Suprapubic skin (tissue), 3 donors: Measurements from ENCODE around the gene AGTR1.

ENCODE experiments used
- CTCF ChIP-seq, 2 donors: fragments of 200-600 bp in 1 of 2; fragments of 450-650 bp in 1 of 2; sonication (generic) in 1 of 2; IDR thresholded peaks; one replicate each; pipeline ENCODE4 v1.5.1; 2016 to 2019; ENCODE audit warnings: antibody characterized with exemption in 2 of 2, mild to moderate bottlenecking in 1 of 2, moderate library complexity in 1 of 2
- POLR2A ChIP-seq, 2 donors: fragments of 450-650 bp; IDR thresholded peaks; one replicate each; pipeline ENCODE4 v1.6.1; 2017; ENCODE audit warnings: antibody characterized with exemption in 2 of 2, mild to moderate bottlenecking in 2 of 2, moderate library complexity in 2 of 2

GRCh38 chr3:148758303-148758884, 60.7 kb downstream of the AGTR1 start:
- TF ChIP-seq CTCF (IDR thresholded peaks at IDR 0.05) (no peak), POLR2A (IDR thresholded peaks at IDR 0.05) (no peak)
